Amygdala (tissue), 56 donors: ENCODE results near the gene ASPG.

ENCODE experiments used
- DNase-seq, 56 donors: peaks; one replicate each; lab custom pipeline; 2025; lab: John Stamatoyannopoulos, UW

The ASPG gene

DNA sequence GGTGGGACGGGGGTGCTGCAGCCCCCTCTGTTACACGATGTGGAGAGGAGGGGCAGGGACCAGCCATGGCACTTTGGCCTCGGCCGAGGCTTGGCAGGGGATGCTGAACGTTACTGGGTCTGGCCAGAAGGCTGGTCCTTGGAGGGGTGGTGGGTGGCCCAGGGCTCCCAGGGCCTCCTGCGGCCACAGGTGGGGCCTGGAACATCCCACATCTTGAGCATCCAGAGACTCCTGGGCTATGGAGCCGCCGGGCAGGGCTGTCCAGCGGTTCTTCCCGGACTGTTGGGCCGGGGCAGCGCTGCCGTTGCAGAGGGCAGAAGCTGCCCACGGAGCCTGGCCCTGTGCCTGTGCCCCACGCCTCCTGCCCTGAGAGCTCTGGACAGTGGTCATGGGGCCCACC, 68.7 kb downstream of the ASPG start:
- no peak for DNase-seq

DNA sequence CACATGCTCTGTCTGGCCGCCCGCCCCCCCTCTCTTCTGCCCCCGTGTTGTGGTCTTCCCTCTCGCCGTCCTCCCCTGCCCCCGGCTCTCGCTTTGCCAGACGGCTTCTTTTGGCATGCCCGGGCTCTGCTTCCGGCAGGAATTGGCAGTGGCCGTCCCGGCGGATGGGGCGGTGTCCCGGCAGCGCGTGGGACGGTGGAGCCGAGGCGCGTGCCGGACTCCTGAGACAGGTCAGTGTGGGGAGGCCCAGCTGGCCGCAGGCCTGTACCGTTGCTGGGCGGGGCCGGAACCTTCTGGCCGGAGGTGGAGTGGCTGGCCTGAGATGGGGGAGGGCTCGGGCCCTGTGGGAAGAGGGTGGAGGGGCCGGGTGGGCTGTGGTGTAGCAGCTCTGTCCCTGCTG, 70.0 kb downstream of the ASPG start:
- DNase-seq: no peak

GRCh38 chr14:104156142-104156541, 70.6 kb downstream of the ASPG start:
- DNase-seq: no peak

GRCh38 chr14:104157016-104157928, 71.8 kb downstream of the ASPG start:
- DNase-seq: no peak

DNA sequence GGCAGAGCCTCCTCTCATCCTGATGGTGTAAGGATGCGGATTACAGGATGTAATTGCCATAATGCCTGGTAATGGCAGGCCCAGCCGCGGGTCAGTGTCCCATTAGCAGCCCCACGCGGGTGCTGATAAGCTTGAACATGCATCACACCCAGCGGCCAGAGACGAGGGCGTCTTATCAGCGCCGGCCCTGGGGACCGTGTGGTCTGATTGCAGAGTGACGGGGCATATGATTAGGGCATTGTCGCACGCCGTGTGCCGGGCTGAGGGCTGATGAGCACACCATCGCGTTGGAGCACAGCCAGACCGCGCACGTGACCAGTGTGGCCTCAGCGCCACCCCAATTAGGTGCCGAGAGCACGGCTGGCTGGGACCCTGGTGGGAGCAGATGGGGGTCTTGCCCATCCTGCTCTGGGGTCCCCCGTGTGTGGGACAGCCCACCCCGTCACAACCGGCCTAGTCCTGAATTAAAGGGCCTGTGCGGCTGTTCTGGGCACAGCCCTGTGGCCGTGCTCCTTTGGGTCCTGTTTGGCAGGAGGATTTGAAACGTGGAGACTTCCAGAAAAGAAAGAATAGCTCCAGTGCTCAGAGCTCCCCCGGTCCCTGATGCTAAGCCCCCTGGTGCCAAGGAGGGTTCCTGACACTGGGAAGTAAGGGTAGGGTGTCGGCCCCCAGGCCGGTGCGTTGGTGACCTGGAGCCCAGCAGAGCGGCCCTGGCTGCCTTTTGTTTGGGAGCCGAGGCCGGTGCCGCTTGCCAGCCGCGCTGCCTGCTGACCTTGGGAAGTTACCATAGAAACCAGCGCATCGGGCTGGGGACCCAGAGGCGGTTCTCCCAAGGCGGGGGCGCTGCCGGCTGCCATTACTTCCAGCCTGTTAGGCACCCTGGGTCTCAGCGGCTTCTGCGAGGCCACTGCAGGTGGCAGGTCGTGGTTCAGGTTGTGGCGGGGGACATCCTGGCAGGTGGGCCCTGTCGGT, 73.6 kb downstream of the ASPG start:
- peak in 29 of 56 donors; percentile 4 to 70 (median 33) for DNase-seq

DNA sequence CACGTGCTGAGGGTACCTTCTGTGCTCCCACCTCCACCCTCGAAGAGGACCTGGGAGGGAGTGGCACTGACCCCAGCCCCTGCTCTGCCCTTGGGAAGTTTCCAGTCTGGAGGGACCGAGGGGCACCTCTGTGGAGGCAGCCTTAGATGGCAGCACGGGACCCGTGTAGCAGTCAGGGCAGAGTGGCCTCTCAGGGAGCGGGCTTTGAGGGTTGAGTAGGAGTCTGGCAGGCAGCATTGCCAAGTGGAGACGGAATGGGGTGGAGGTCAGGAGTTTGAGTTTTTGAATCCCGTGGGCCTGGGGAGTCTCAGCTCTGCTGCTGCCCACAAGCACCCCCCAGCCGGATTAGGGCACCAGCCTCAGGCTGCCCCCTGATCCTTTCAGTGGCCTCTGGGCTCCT, 74.5 kb downstream of the ASPG start:
- DNase-seq: no peak

GRCh38 chr14:104161602-104162367, 76.3 kb downstream of the ASPG start:
- no peak for DNase-seq

- DNase-seq: no peak
These were observed 77.0 kb downstream of the ASPG start for GRCh38 chr14:104162495-104162894.

DNA sequence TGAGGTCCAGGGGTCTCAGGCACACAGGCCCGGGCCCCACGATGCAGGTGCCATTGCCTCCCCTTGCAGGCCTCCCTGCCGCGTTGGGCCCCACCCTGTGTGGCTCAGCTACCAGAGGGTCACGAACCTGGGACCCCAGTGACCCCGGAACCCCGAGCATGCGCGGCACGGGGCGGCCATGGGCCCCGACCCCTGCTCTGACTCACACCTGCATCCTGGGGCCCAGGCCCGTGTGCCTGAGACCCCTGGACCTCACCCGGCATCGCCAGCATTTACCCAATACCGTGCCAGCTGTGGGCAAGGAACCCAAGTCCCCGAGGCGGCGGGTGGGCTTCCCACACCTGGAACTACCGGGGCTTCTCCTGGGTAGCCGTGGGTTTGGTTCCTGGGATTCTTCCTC, 78.0 kb downstream of the ASPG start:
- DNase-seq: no peak

DNA sequence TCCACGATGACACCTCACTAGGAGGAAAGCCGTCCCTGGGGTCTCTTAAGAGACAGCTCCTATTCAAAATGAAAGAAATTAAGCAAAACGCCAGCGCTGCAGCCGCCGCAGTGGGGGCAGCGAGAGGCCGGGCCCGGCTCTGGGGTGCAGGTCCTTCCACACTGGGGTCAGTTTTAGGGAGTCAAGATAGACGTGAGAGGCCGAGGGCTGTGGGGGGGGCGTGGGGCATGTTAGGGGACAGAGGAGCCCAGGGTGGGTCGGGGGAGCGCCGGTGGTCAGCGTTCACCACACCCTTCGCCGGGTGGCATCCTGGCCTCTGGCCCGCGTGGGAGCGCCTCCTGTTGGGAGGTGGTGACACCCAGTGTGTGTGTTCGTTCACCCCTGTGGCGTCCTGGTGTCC, 78.5 kb downstream of the ASPG start:
- no peak for DNase-seq

DNA sequence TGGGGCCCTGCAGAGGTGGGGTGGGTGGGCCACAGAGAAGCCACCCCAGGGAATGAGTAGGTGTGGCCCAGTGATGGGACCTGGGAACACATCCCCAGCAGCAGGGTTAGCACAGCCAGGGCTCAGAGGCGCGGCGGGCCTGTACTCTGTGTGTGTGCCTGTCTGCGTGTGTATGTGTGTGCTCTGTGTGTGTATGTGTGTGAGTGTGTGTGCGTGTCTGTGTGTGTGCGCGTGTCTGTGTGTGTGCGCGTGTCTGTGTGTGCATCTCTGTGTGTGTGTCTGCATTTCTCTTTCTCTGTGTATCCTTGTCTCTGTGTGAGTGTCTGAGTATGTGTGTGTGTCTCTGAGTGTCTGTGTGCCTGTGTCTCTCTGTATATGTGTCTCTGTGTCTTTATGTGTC, 79.0 kb downstream of the ASPG start:
- no peak for DNase-seq
